Kidney (tissue), 14 donors: Measurements from ENCODE around the gene KRT73. TPM values are rescaled to one million over a fixed set of nuclear protein-coding genes. Genes with fewer than 3 reads are reported as not detected.

Source experiments
- DNase-seq, 5 donors: peaks; one replicate each; pipeline ENCODE4 v3.0.0-alpha.2; 2013 to 2020
- FAIRE-seq: peaks from 2 replicates; lab custom pipeline; 2012; peaks lifted over from hg19 to GRCh38; lab: Jason Lieb, UNC
- H3K27ac ChIP-seq, 2 donors: one replicate each; pipeline ENCODE4 v1.7.0; 2013; ENCODE audit warnings: low read depth in 2 of 2, low read length in 2 of 2, inconsistent platforms in 1 of 2
- H3K27me3 ChIP-seq: one replicate; pipeline ENCODE4 v1.7.1; 2013; ENCODE audit warnings: low read length, inconsistent platforms; ENCODE audit not compliant: control insufficient read depth, insufficient read depth
- H3K36me3 ChIP-seq, 3 donors: one replicate each; pipeline versions ENCODE4 v1.7.0 to v1.7.1; 2013; ENCODE audit warnings: low read length in 3 of 3, control low read depth in 1 of 3, inconsistent platforms in 1 of 3; ENCODE audit not compliant: insufficient read depth in 3 of 3, control insufficient read depth in 2 of 3
- H3K4me1 ChIP-seq, 3 donors: one replicate each; pipeline versions ENCODE4 v1.7.0 to v1.7.1; 2013; ENCODE audit warnings: low read length in 3 of 3, inconsistent platforms in 1 of 3, low read depth in 1 of 3; ENCODE audit not compliant: control insufficient read depth in 2 of 3, insufficient read depth in 2 of 3
- H3K4me3 ChIP-seq, 3 donors: one replicate each; pipeline versions ENCODE4 v1.7.0 to v1.8.1; 2013; ENCODE audit warnings: low read length in 3 of 3, control low read depth in 1 of 3, inconsistent platforms in 1 of 3
- H3K9ac ChIP-seq, 3 donors: one replicate each; pipeline versions ENCODE4 v1.7.0 to v1.7.1; 2013; ENCODE audit warnings: low read length in 3 of 3, control low read depth in 1 of 3, inconsistent platforms in 1 of 3
- H3K9me3 ChIP-seq, 3 donors: one replicate each; pipeline versions ENCODE4 v1.7.0 to v1.7.1; 2013; ENCODE audit warnings: low read length in 3 of 3, control low read depth in 1 of 3, inconsistent platforms in 1 of 3; ENCODE audit not compliant: control insufficient read depth in 2 of 3, insufficient read depth in 1 of 3
- intact Hi-C: fragments of 100-400 bp; cut with DNase I; formaldehyde crosslinking; loops from one replicate; pipeline ENCODE4 v1.11.1; 2022
- polyA plus RNA-seq: library from polyadenylated mRNA; stranded (reverse); fragments of 350-450 nt; fragmentation: Illumina TruSeq; extraction: RNeasy Lipid Tissue Mini Kit (QIAGEN cat#74804); gene quantifications from one replicate; pipeline ENCODE4 v1.2.3, GENCODE V29; 2014; ENCODE audit warnings: low read depth, low replicate concordance; ENCODE audit not compliant: insufficient read depth
- total RNA-seq: library from RNA; stranded (reverse); fragmentation: NEBNext Ultra II Directional; extraction: Animal tissue kit (Norgen Biotek cat#: 25700); gene quantifications from one replicate; pipeline ENCODE4 v1.2.1, GENCODE V29; 2021
- TF ChIP-seq, protein P1 (sequence below): IDR thresholded peaks from 3 replicates; pipeline ENCODE4 v1.5.1; 2012; ENCODE audit warnings: mild to moderate bottlenecking, moderate library complexity, borderline replicate concordance; ENCODE audit not compliant: insufficient read depth; ENCODE audit errors: extremely low read depth
- donor health status: control.
- donor health status: control.
- donor health status: control.
- donor health status: control.
- donor health status: control.
- donor health status: DM: yes; HTN: yes; CAD: no.
- donor health status: Normal renal cell carcinoma (clear cell type).

KRT73 gene
- total and polyA plus RNA-seq, 2 donors from 2014 or later, result not detected

- intact Hi-C loops, result no loop called here
- FAIRE-seq (no peak), DNase-seq (peak in 1 of 5 donors; percentile 1)
- Histone ChIP-seq H3K27ac (no peak overlapping the region), H3K27me3 (no peaks in the 10 kb centered on the region), H3K9ac (no peak overlapping the region), H3K36me3 (no peaks in the 10 kb centered on the region), H3K9me3 (no peaks in the 10 kb centered on the region), H3K4me3 (no peak overlapping the region), H3K4me1 (no peaks in the 10 kb centered on the region)
- TF ChIP-seq, protein P1, sequence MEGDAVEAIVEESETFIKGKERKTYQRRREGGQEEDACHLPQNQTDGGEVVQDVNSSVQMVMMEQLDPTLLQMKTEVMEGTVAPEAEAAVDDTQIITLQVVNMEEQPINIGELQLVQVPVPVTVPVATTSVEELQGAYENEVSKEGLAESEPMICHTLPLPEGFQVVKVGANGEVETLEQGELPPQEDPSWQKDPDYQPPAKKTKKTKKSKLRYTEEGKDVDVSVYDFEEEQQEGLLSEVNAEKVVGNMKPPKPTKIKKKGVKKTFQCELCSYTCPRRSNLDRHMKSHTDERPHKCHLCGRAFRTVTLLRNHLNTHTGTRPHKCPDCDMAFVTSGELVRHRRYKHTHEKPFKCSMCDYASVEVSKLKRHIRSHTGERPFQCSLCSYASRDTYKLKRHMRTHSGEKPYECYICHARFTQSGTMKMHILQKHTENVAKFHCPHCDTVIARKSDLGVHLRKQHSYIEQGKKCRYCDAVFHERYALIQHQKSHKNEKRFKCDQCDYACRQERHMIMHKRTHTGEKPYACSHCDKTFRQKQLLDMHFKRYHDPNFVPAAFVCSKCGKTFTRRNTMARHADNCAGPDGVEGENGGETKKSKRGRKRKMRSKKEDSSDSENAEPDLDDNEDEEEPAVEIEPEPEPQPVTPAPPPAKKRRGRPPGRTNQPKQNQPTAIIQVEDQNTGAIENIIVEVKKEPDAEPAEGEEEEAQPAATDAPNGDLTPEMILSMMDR, result no peak
Measured at GRCh38 chr12:52636592-52637258, 18.4 kb upstream of the KRT73 start.

DNA sequence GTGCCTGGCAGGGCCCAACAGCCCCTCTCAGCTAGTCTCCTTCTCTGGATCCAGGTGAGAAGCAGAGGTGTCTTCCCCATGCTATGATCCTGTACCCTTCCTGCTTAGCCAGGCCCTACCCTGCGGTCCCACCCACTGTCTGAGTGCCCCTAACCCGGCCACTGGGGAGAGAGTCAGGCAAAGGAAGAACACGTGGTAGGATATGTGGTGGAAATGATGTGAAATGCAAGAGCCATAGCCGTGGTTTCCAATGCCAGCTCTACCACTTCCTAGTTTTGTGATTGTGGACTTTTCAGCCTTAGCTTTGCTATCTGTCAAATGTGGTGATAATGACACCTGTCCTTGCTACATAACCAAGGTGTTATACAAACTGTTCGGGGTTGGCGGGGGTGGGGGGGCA, 17.8 kb upstream of the KRT73 start:
- H3K36me3 ChIP-seq, result no peaks in the 10 kb centered on the region
- H3K27ac ChIP-seq, result no peak overlapping the region
- H3K4me3 ChIP-seq, result no peak overlapping the region
- H3K27me3 ChIP-seq, result no peaks in the 10 kb centered on the region
- H3K4me1 ChIP-seq, result no peaks in the 10 kb centered on the region
- TF ChIP-seq, protein P1, result no peak
- peak in 2 of 5 donors; percentile 1 to 5 for DNase-seq
- H3K9me3 ChIP-seq, result no peaks in the 10 kb centered on the region
- FAIRE-seq, result no peak
- intact Hi-C loops, result no loop called here
- H3K9ac ChIP-seq, result no peak overlapping the region

GRCh38 chr12:52634266-52635056, 16.1 kb upstream of the KRT73 start:
- intact Hi-C loops, result no loop called here
- Histone ChIP-seq H3K4me1 (no peaks in the 10 kb centered on the region), H3K36me3 (no peaks in the 10 kb centered on the region), H3K9ac (no peak overlapping the region), H3K27ac (no peak overlapping the region), H3K9me3 (no peaks in the 10 kb centered on the region), H3K27me3 (no peaks in the 10 kb centered on the region), H3K4me3 (no peak overlapping the region)
- TF ChIP-seq, protein P1, result no peak
- DNase-seq (peak in 2 of 5 donors; percentile 3 to 18), FAIRE-seq (no peak)
